SU-DHL-6 (cell line): ENCODE data around the gene MAP2K6.

ENCODE experiments used
- H2AFZ ChIP-seq: fragments of 200-600 bp; sonication (generic); 2 replicates; pipeline ENCODE4 v1.6.1; 2014; ENCODE audit warnings: low read depth, mild to moderate bottlenecking, moderate library complexity, mixed read lengths, antibody characterized with exemption, low read length; ENCODE audit not compliant: severe bottlenecking
- H3F3A ChIP-seq: fragments of 200-600 bp; shearing (Covaris generic); 2 replicates; pipeline ENCODE4 v1.6.0; 2016; ENCODE audit warnings: antibody characterized with exemption, mild to moderate bottlenecking; ENCODE audit not compliant: insufficient read depth
- H3K27ac ChIP-seq: fragments of 200-600 bp; sonication (generic); 2 replicates; pipeline ENCODE4 v1.5.1; 2016; ENCODE audit warnings: low read depth, mild to moderate bottlenecking, low read length, moderate library complexity, mixed read lengths
- H3K27me3 ChIP-seq: fragments of 200-600 bp; sonication (generic), shearing (Covaris generic); 2 replicates; pipeline ENCODE4 v1.6.0; 2014; ENCODE audit warnings: mild to moderate bottlenecking, low read length
- H3K36me3 ChIP-seq: fragments of 200-600 bp; sonication (generic); 2 replicates; pipeline ENCODE4 v1.6.1; 2014; ENCODE audit warnings: mild to moderate bottlenecking, low read length, mixed read lengths
- H3K4me2 ChIP-seq: fragments of 300-600, 200-600 bp; shearing (Covaris generic), sonication (generic); 2 replicates; pipeline ENCODE4 v1.6.0; 2014; ENCODE audit warnings: low read length, low read depth, mild to moderate bottlenecking; ENCODE audit not compliant: poor library complexity, severe bottlenecking
- H3K4me3 ChIP-seq: fragments of 200-600 bp; sonication (generic); 2 replicates; pipeline ENCODE4 v1.5.1; 2014; ENCODE audit warnings: antibody characterized with exemption, low read length, mild to moderate bottlenecking, mixed read lengths; ENCODE audit not compliant: insufficient read depth, poor library complexity, severe bottlenecking
- H3K79me2 ChIP-seq: fragments of 200-600 bp; sonication (generic); 2 replicates; pipeline ENCODE4 v1.6.1; 2014; ENCODE audit warnings: mild to moderate bottlenecking, low read length, moderate library complexity; ENCODE audit not compliant: insufficient read depth
- H3K9ac ChIP-seq: fragments of 200-600 bp; sonication (generic); 2 replicates; pipeline ENCODE4 v1.7.0; 2014; ENCODE audit warnings: mild to moderate bottlenecking, low read length
- H3K9me2 ChIP-seq: fragments of 200-600 bp; sonication (generic); replicated peaks from 2 replicates; pipeline ENCODE4 v1.6.1; 2014; ENCODE audit warnings: low read length; ENCODE audit not compliant: insufficient read depth
- H3K9me3 ChIP-seq: fragments of 200-600 bp; sonication (generic); 2 replicates; pipeline ENCODE4 v1.6.1; 2014; ENCODE audit warnings: low read length, mixed read lengths; ENCODE audit not compliant: insufficient read depth
- H4K20me1 ChIP-seq: fragments of 200-600 bp; sonication (generic); 2 replicates; pipeline ENCODE4 v1.6.1; 2014; ENCODE audit warnings: low read depth, mild to moderate bottlenecking, antibody characterized with exemption, low read length, moderate library complexity, mixed read lengths
- EZH2phosphoT487 ChIP-seq: fragments of 200-600 bp; sonication (generic), shearing (Covaris generic); conservative IDR thresholded peaks from 2 replicates; pipeline ENCODE4 v1.6.1; 2018; ENCODE audit warnings: mild to moderate bottlenecking, antibody characterized with exemption, low read length, moderate library complexity, mixed read lengths
- TF ChIP-seq, protein P1 (sequence below): fragments of 200-600 bp; sonication (generic); IDR thresholded peaks from one replicate; pipeline ENCODE4 v1.5.1; 2017; ENCODE audit warnings: antibody characterized with exemption, mild to moderate bottlenecking, low read length, moderate library complexity; ENCODE audit not compliant: insufficient read depth, poor library complexity, severe bottlenecking

The MAP2K6 gene

DNA sequence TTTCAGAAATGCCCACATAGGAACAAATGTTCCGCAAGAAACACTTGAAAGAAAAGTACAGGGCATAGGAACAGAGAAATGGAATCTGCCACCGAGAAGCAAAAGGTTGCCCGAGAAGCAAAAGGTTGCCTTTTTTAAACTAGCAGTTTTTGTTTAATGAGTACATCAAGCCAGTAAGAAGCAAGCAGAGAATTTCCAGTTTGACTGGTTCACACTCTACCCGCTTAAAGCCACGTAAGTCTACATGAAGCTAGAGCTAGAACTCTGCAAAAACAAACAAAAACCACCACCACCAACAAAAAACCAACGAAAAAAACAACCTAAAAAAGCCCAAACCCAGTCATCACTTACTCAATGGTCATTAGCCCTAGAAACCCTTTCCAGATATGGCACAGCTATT, 144.3 kb downstream of the MAP2K6 start:
- Histone ChIP-seq H3K79me2 (no peaks in the 10 kb centered on the region), H3K27ac (no peak overlapping the region), H3K9ac (no peak overlapping the region), H2AFZ (no peak overlapping the region), H4K20me1 (no peaks in the 10 kb centered on the region), H3K4me3 (no peak overlapping the region), H3K4me2 (no peak overlapping the region), H3K27me3 (no peaks in the 10 kb centered on the region), H3K9me2 (no peaks in the 10 kb centered on the region), H3K36me3 (no peaks in the 10 kb centered on the region), H3K9me3 (no peaks in the 10 kb centered on the region), H3F3A (no peaks in the 10 kb centered on the region)
- TF ChIP-seq, protein P1, sequence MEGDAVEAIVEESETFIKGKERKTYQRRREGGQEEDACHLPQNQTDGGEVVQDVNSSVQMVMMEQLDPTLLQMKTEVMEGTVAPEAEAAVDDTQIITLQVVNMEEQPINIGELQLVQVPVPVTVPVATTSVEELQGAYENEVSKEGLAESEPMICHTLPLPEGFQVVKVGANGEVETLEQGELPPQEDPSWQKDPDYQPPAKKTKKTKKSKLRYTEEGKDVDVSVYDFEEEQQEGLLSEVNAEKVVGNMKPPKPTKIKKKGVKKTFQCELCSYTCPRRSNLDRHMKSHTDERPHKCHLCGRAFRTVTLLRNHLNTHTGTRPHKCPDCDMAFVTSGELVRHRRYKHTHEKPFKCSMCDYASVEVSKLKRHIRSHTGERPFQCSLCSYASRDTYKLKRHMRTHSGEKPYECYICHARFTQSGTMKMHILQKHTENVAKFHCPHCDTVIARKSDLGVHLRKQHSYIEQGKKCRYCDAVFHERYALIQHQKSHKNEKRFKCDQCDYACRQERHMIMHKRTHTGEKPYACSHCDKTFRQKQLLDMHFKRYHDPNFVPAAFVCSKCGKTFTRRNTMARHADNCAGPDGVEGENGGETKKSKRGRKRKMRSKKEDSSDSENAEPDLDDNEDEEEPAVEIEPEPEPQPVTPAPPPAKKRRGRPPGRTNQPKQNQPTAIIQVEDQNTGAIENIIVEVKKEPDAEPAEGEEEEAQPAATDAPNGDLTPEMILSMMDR = no peak
- no peak for TF ChIP-seq EZH2phosphoT487

DNA sequence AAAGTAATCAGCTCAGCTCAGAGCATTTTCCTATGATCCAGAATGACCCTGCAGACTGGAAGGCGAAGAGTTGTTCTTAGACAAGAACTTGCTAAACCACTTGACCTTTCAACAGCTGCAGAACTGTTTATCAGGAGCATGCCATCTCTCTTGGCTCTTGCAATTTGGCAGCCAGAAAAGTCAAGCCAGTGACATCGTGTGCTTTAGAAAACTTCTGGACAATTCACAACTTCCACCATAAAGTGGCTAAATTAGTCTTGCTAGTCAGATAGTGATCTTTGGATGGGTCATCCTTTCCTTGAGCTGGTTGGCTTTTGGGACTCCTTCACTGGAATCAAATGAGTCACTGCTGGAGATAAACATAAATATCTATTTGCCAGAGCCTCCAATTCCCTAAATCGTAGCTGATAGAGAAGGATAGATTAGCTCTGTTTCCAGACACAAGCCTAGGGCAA, 146.5 kb downstream of the MAP2K6 start:
- H3K27me3 ChIP-seq = no peaks in the 10 kb centered on the region
- no peaks in the 10 kb centered on the region for H3F3A ChIP-seq
- TF ChIP-seq, protein P1 = no peak
- no peak overlapping the region for H3K27ac ChIP-seq
- no peak overlapping the region for H3K9ac ChIP-seq
- H2AFZ ChIP-seq = no peak overlapping the region
- no peaks in the 10 kb centered on the region for H3K9me2 ChIP-seq
- H3K4me3 ChIP-seq = no peak overlapping the region
- H4K20me1 ChIP-seq = no peaks in the 10 kb centered on the region
- no peaks in the 10 kb centered on the region for H3K9me3 ChIP-seq
- no peak overlapping the region for H3K4me2 ChIP-seq
- H3K36me3 ChIP-seq = no peaks in the 10 kb centered on the region
- H3K79me2 ChIP-seq = no peaks in the 10 kb centered on the region

DNA sequence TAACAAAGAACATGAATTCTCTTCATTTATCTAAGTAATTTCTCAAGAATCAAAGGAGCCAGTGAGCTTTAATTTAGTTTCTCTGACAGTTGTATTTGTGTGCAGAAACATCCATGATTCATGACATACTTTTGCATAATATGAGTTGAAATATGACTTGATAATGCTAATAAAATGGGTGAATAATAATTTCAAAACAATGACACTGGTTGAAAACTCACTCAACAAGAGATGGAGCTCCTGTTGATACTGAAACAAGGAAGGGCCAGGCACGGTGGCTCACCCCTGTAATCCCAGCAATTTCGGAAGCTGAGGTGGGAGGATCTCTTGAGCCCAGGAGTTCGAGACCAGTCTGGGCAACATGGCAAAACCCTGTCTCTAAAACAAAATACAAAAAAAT, 147.0 kb downstream of the MAP2K6 start:
- no peaks in the 10 kb centered on the region for H3K27me3 ChIP-seq
- H3K9me2 ChIP-seq = no peaks in the 10 kb centered on the region
- H4K20me1 ChIP-seq = no peaks in the 10 kb centered on the region
- H3K9ac ChIP-seq = no peak overlapping the region
- no peak overlapping the region for H3K4me3 ChIP-seq
- no peak overlapping the region for H3K4me2 ChIP-seq
- no peak for TF ChIP-seq EZH2phosphoT487
- TF ChIP-seq, protein P1 = no peak
- no peaks in the 10 kb centered on the region for H3K9me3 ChIP-seq
- H3K27ac ChIP-seq = no peak overlapping the region
- H3F3A ChIP-seq = no peaks in the 10 kb centered on the region
- H2AFZ ChIP-seq = no peak overlapping the region
- H3K79me2 ChIP-seq = no peaks in the 10 kb centered on the region
- no peaks in the 10 kb centered on the region for H3K36me3 ChIP-seq

DNA sequence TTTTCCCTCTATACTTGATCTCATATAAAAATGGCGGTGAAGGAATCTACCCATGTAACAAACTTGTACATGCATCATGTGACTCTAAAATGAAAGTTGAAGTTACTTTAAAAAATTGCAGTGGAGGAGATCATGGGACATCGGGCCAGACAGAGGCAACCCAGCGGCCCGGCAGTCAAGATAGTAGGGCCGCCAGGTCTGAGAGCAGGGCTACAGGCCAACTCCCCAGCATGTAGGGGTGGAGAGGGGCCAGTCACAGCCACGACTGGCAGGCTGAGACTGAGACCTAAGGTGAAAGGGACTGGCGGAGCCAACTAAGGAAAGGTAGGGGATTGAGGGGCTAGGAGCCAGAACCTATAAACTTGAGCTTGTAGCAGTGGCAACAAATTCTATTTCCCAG, 150.9 kb downstream of the MAP2K6 start:
- Histone ChIP-seq H3K9me2 (no peaks in the 10 kb centered on the region), H3K27me3 (no peaks in the 10 kb centered on the region), H2AFZ (no peak overlapping the region), H3K79me2 (no peaks in the 10 kb centered on the region), H3K4me3 (no peak overlapping the region), H3K4me2 (no peak overlapping the region), H3K9me3 (no peaks in the 10 kb centered on the region), H3F3A (no peaks in the 10 kb centered on the region; the same call in 1 of the 2 replicates), H4K20me1 (no peaks in the 10 kb centered on the region), H3K9ac (no peak overlapping the region), H3K27ac (no peak overlapping the region), H3K36me3 (no peaks in the 10 kb centered on the region)
- no peak for TF ChIP-seq EZH2phosphoT487
- TF ChIP-seq, protein P1 = no peak
